ENCODE data around the gene PTPRU. TPM values are rescaled to one million over a fixed set of nuclear protein-coding genes. Genes with fewer than 3 reads are reported as not detected.

PTPRU gene
- total RNA-seq, 1 donor from 2014 or later: 15.3 TPM

- H3K4me1 ChIP-seq: peaks cover 20% of the 10 kb centered on the region
- peak overlapping the region; percentile 31 for H3K27ac ChIP-seq (replicated peaks)
- no peak for TF ChIP-seq CTCF (IDR thresholded peaks at IDR 0.05; ENCODE audit: borderline replicate concordance)
- intact Hi-C loops (cut with micrococcal nuclease): no loop called here
- no peak overlapping the region for H3K4me3 ChIP-seq
- peaks cover under 1% of the 10 kb centered on the region for H3K9me3 ChIP-seq (replicated peaks)
- no peaks in the 10 kb centered on the region for H3K27me3 ChIP-seq (ENCODE audit: low read depth)
- H3K36me3 ChIP-seq: peaks cover 7% of the 10 kb centered on the region
- DNase-seq: peak; percentile 65
These were observed 35.4 kb downstream of the PTPRU start for GRCh38 chr1:29271724-29272123.

- H3K4me1 ChIP-seq: peaks cover 20% of the 10 kb centered on the region
- peaks cover 10% of the 10 kb centered on the region for H3K36me3 ChIP-seq
- DNase-seq: no peak
- H3K9me3 ChIP-seq (replicated peaks): peaks cover 4% of the 10 kb centered on the region
- no peak overlapping the region for H3K4me3 ChIP-seq
- intact Hi-C loops (cut with micrococcal nuclease): no loop called here
- H3K27ac ChIP-seq (replicated peaks): peak overlapping the region; percentile 31
- TF ChIP-seq CTCF (IDR thresholded peaks at IDR 0.05; ENCODE audit: borderline replicate concordance): no peak
- H3K27me3 ChIP-seq (ENCODE audit: low read depth): no peaks in the 10 kb centered on the region
These were observed 36.0 kb downstream of the PTPRU start for GRCh38 chr1:29272147-29272907.

GRCh38 chr1:29275435-29275834 is 39.1 kb downstream of the PTPRU start:
- TF ChIP-seq CTCF (IDR thresholded peaks at IDR 0.05; ENCODE audit: borderline replicate concordance): no peak

GRCh38 chr1:29278124-29278523 is 41.8 kb downstream of the PTPRU start:
- intact Hi-C loops (cut with micrococcal nuclease): no loop called here
- TF ChIP-seq CTCF (IDR thresholded peaks at IDR 0.05; ENCODE audit: borderline replicate concordance): no peak
- DNase-seq: no peak
- Histone ChIP-seq H3K27me3 (ENCODE audit: low read depth) (no peaks in the 10 kb centered on the region), H3K27ac (replicated peaks) (no peak overlapping the region), H3K9me3 (replicated peaks) (peaks cover 4% of the 10 kb centered on the region), H3K36me3 (peaks cover 10% of the 10 kb centered on the region), H3K4me3 (no peak overlapping the region), H3K4me1 (no peaks in the 10 kb centered on the region)

More at GRCh38 chr1:29275435-29275834, 39.1 kb downstream of the PTPRU start:
- Histone ChIP-seq H3K36me3 (peaks cover 10% of the 10 kb centered on the region), H3K9me3 (replicated peaks) (peaks cover 4% of the 10 kb centered on the region), H3K4me1 (peaks cover 20% of the 10 kb centered on the region), H3K27me3 (ENCODE audit: low read depth) (no peaks in the 10 kb centered on the region), H3K4me3 (no peak overlapping the region), H3K27ac (replicated peaks) (no peak overlapping the region)
- no peak for DNase-seq
- intact Hi-C loops (cut with micrococcal nuclease): no loop called here

GRCh38 chr1:29279406-29279805 is 43.1 kb downstream of the PTPRU start:
- no peak for TF ChIP-seq CTCF (IDR thresholded peaks at IDR 0.05; ENCODE audit: borderline replicate concordance)
- Histone ChIP-seq H3K27me3 (ENCODE audit: low read depth) (no peaks in the 10 kb centered on the region), H3K4me1 (no peaks in the 10 kb centered on the region), H3K27ac (replicated peaks) (no peak overlapping the region), H3K36me3 (peaks cover 10% of the 10 kb centered on the region), H3K9me3 (replicated peaks) (peaks cover 4% of the 10 kb centered on the region), H3K4me3 (no peak overlapping the region)
- intact Hi-C loops (cut with micrococcal nuclease): no loop called here
- no peak for DNase-seq
